GM18526 (cell line): ENCODE data around the gene PHGDH.

ENCODE experiments used
- POLR2A ChIP-seq: IDR thresholded peaks from 3 replicates; pipeline ENCODE4 v1.6.1; 2011; ENCODE audit not compliant: insufficient read length; ENCODE audit errors: extremely low read depth

Gene PHGDH

GRCh38 chr1:119683893-119684292, 27.8 kb upstream of the PHGDH start:
- no peak for TF ChIP-seq POLR2A

- no peak for TF ChIP-seq POLR2A
These were observed 25.1 kb upstream of the PHGDH start for GRCh38 chr1:119686661-119687060.

- no peak for TF ChIP-seq POLR2A
These were observed 24.2 kb upstream of the PHGDH start for GRCh38 chr1:119687434-119688079.

- TF ChIP-seq POLR2A, result no peak
These were observed 22.9 kb upstream of the PHGDH start for GRCh38 chr1:119688810-119689209.

- TF ChIP-seq POLR2A, result no peak
These were observed 22.2 kb upstream of the PHGDH start for GRCh38 chr1:119689511-119689910.

GRCh38 chr1:119697598-119697997, 14.1 kb upstream of the PHGDH start:
- TF ChIP-seq POLR2A, result no peak

- TF ChIP-seq POLR2A, result no peak
These were observed 11.4 kb upstream of the PHGDH start for GRCh38 chr1:119700326-119700725.

- no peak for TF ChIP-seq POLR2A
These were observed 10.1 kb upstream of the PHGDH start for GRCh38 chr1:119701659-119702058.

- TF ChIP-seq POLR2A, result no peak
These were observed 9.3 kb upstream of the PHGDH start for GRCh38 chr1:119702384-119702783.

GRCh38 chr1:119703666-119704450, 7.9 kb upstream of the PHGDH start:
- no peak for TF ChIP-seq POLR2A

- TF ChIP-seq POLR2A, result no peak
These were observed 756 bp downstream of the PHGDH start for GRCh38 chr1:119712342-119713038.

- TF ChIP-seq POLR2A, result no peak
These were observed 1.5 kb downstream of the PHGDH start for GRCh38 chr1:119713039-119713748.

- TF ChIP-seq POLR2A, result no peak
These were observed 2.2 kb downstream of the PHGDH start for GRCh38 chr1:119713749-119714456.

GRCh38 chr1:119714583-119714982, 2.8 kb downstream of the PHGDH start:
- TF ChIP-seq POLR2A, result no peak

GRCh38 chr1:119715542-119715941, 3.8 kb downstream of the PHGDH start:
- TF ChIP-seq POLR2A, result no peak
